ENCODE results near the gene KSR2.

- TF ChIP-seq CTCF (IDR thresholded peaks at IDR 0.05; ENCODE audit: extremely low read depth in 1 of 2, insufficient read depth in 1 of 2, low read depth in 1 of 2, low read length in 2 of 2) (no peak), JUN (IDR thresholded peaks at IDR 0.05; ENCODE audit: borderline replicate concordance, insufficient read depth, insufficient read length, low read depth) (no peak), EZH2 (IDR thresholded peaks at IDR 0.05; ENCODE audit: borderline replicate concordance, low read depth, low read length, severe bottlenecking) (no peak), POLR2AphosphoS5 (IDR thresholded peaks at IDR 0.05; ENCODE audit: insufficient read depth, low read depth, low read length) (no peak), FOS (IDR thresholded peaks at IDR 0.05; ENCODE audit: borderline replicate concordance, insufficient read depth, low read length) (no peak), POLR2A (IDR thresholded peaks at IDR 0.05; ENCODE audit: low read depth, low read length) (no peak), GATA2 (IDR thresholded peaks at IDR 0.05; ENCODE audit: insufficient read depth, insufficient read length, low read depth, low read length) (no peak)
- TF ChIP-seq, protein P1, sequence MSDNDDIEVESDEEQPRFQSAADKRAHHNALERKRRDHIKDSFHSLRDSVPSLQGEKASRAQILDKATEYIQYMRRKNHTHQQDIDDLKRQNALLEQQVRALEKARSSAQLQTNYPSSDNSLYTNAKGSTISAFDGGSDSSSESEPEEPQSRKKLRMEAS (IDR thresholded peaks at IDR 0.05; ENCODE audit: insufficient read depth, insufficient read length) = no peak
These were observed 469.9 kb downstream of the KSR2 start for GRCh38 chr12:117498880-117499279.

Data from endothelial cell of umbilical vein (primary cell).